Measurements from ENCODE around the gene CLCNKB.

GRCh38 chr1:16072095-16072494 is 28.5 kb downstream of the CLCNKB start:
- TF ChIP-seq POLR2AphosphoS5 (IDR thresholded peaks at IDR 0.05; ENCODE audit: low read depth, low read length) (no peak), TAF1 (IDR thresholded peaks at IDR 0.05; ENCODE audit: low read depth, low read length) (no peak), SPI1 (IDR thresholded peaks at IDR 0.05; ENCODE audit: low read depth, low read length) (no peak), POLR2A (IDR thresholded peaks at IDR 0.05; ENCODE audit: low read depth, low read length) (no peak)

Measured in GM12891 (cell line).